ENCODE measurements around the gene ZNF446.

Gene ZNF446

DNA sequence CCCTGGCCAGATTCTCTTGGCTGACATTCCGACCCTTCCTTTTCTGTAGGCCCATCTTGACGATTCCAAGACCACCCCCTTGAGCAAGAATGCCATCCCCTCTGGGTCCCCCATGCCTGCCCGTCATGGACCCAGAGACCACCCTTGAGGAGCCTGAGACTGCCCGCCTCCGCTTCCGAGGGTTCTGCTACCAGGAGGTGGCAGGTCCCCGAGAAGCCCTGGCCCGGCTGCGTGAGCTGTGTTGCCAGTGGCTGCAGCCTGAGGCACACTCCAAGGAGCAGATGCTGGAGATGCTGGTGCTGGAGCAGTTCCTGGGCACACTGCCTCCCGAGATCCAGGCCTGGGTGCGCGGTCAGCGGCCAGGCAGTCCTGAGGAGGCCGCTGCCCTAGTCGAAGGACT lies 978 bp downstream of the ZNF446 start:
- H4K20me1 ChIP-seq (ENCODE audit: insufficient read depth, low read length) = no peaks in the 10 kb centered on the region
- no peaks in the 10 kb centered on the region for H3K9me3 ChIP-seq (ENCODE audit: insufficient read depth, low read length)
- peak overlapping the region; percentile 86 for H3K4me2 ChIP-seq (ENCODE audit: low read length)
- H3K27me3 ChIP-seq (ENCODE audit: low read depth, low read length) = no peaks in the 10 kb centered on the region
- H3K4me3 ChIP-seq (ENCODE audit: low read length) = peak overlapping the region; percentile 83
- peaks cover 16% of the 10 kb centered on the region for H3K36me3 ChIP-seq (replicated peaks; ENCODE audit: low read depth, low read length)
- H3K9ac ChIP-seq (ENCODE audit: low read length) = peak overlapping the region; percentile 84
- H3K27ac ChIP-seq (ENCODE audit: low read length) = peak overlapping the region; percentile 83
- TF ChIP-seq EZH2phosphoT487 (IDR thresholded peaks at IDR 0.05; ENCODE audit: low read depth) = no peak
- TF ChIP-seq, protein P1, sequence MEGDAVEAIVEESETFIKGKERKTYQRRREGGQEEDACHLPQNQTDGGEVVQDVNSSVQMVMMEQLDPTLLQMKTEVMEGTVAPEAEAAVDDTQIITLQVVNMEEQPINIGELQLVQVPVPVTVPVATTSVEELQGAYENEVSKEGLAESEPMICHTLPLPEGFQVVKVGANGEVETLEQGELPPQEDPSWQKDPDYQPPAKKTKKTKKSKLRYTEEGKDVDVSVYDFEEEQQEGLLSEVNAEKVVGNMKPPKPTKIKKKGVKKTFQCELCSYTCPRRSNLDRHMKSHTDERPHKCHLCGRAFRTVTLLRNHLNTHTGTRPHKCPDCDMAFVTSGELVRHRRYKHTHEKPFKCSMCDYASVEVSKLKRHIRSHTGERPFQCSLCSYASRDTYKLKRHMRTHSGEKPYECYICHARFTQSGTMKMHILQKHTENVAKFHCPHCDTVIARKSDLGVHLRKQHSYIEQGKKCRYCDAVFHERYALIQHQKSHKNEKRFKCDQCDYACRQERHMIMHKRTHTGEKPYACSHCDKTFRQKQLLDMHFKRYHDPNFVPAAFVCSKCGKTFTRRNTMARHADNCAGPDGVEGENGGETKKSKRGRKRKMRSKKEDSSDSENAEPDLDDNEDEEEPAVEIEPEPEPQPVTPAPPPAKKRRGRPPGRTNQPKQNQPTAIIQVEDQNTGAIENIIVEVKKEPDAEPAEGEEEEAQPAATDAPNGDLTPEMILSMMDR (IDR thresholded peaks at IDR 0.05; ENCODE audit: low read depth, low read length) = no peak
- H3K79me2 ChIP-seq (ENCODE audit: low read length) = no peaks in the 10 kb centered on the region
- H3K4me1 ChIP-seq (ENCODE audit: low read length) = peaks cover 25% of the 10 kb centered on the region
- no peak overlapping the region for H2AFZ ChIP-seq (ENCODE audit: low read depth, low read length)

DNA sequence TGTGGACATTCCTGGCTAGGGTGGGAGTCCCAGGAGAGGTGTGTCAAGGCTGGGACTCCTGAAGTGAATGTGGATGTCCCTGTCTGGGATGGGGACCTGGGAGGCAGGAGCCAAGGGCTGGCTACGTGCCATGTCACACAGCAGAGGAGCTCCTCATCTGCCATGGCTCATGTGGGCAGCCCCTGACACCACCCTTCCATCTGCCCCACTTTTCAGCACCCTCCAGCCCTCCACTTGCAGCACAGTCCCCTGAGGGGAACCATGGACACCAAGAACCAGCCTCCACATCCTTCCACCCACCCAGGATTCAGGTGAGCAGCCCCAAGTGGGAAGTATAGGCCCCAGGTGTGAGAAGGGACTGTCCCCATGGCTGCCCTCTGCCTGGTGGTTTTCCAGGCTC lies 1.7 kb downstream of the ZNF446 start:
- no peak for TF ChIP-seq EZH2phosphoT487 (IDR thresholded peaks at IDR 0.05; ENCODE audit: low read depth)
- TF ChIP-seq, protein P1 (IDR thresholded peaks at IDR 0.05; ENCODE audit: low read depth, low read length) = no peak
- H3K79me2 ChIP-seq (ENCODE audit: low read length) = no peaks in the 10 kb centered on the region
- H2AFZ ChIP-seq (ENCODE audit: low read depth, low read length) = no peak overlapping the region
- no peaks in the 10 kb centered on the region for H4K20me1 ChIP-seq (ENCODE audit: insufficient read depth, low read length)
- peaks cover 25% of the 10 kb centered on the region for H3K4me1 ChIP-seq (ENCODE audit: low read length)
- H3K27me3 ChIP-seq (ENCODE audit: low read depth, low read length) = no peaks in the 10 kb centered on the region
- no peak overlapping the region for H3K4me2 ChIP-seq (ENCODE audit: low read length)
- H3K9me3 ChIP-seq (ENCODE audit: insufficient read depth, low read length) = no peaks in the 10 kb centered on the region
- H3K27ac ChIP-seq (ENCODE audit: low read length) = no peak overlapping the region
- H3K36me3 ChIP-seq (replicated peaks; ENCODE audit: low read depth, low read length) = peaks cover 12% of the 10 kb centered on the region
- H3K4me3 ChIP-seq (ENCODE audit: low read length) = no peak overlapping the region
- H3K9ac ChIP-seq (ENCODE audit: low read length) = no peak overlapping the region

DNA sequence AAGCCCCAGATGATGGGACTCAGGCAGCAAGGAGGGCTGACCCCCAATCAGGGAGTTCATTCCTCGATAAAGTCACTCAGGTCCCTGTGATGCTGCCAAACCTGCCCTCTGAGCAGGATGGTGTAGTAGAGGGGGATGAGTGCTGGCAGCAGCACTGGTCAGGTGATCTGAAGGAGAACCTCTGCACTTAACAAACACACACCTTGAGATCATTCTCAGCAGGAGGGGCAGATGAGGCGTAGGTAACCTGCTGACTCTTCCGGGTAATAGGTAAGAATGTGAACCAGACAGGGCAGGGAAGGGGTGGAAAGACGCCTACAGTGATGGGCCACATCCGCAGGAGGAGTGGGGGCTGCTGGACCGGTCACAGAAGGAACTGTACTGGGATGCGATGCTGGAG lies 3.2 kb downstream of the ZNF446 start:
- TF ChIP-seq, protein P1 (IDR thresholded peaks at IDR 0.05; ENCODE audit: low read depth, low read length) = no peak
- TF ChIP-seq EZH2phosphoT487 (IDR thresholded peaks at IDR 0.05; ENCODE audit: low read depth) = no peak
- Histone ChIP-seq H3K27me3 (ENCODE audit: low read depth, low read length) (no peaks in the 10 kb centered on the region), H3K4me1 (ENCODE audit: low read length) (peaks cover 25% of the 10 kb centered on the region), H3K4me2 (ENCODE audit: low read length) (no peak overlapping the region), H2AFZ (ENCODE audit: low read depth, low read length) (no peak overlapping the region), H3K27ac (ENCODE audit: low read length) (no peak overlapping the region), H3K9me3 (ENCODE audit: insufficient read depth, low read length) (no peaks in the 10 kb centered on the region), H3K79me2 (ENCODE audit: low read length) (no peaks in the 10 kb centered on the region), H3K36me3 (replicated peaks; ENCODE audit: low read depth, low read length) (peaks cover 18% of the 10 kb centered on the region), H4K20me1 (ENCODE audit: insufficient read depth, low read length) (no peaks in the 10 kb centered on the region), H3K4me3 (ENCODE audit: low read length) (no peak overlapping the region), H3K9ac (ENCODE audit: low read length) (no peak overlapping the region)

DNA sequence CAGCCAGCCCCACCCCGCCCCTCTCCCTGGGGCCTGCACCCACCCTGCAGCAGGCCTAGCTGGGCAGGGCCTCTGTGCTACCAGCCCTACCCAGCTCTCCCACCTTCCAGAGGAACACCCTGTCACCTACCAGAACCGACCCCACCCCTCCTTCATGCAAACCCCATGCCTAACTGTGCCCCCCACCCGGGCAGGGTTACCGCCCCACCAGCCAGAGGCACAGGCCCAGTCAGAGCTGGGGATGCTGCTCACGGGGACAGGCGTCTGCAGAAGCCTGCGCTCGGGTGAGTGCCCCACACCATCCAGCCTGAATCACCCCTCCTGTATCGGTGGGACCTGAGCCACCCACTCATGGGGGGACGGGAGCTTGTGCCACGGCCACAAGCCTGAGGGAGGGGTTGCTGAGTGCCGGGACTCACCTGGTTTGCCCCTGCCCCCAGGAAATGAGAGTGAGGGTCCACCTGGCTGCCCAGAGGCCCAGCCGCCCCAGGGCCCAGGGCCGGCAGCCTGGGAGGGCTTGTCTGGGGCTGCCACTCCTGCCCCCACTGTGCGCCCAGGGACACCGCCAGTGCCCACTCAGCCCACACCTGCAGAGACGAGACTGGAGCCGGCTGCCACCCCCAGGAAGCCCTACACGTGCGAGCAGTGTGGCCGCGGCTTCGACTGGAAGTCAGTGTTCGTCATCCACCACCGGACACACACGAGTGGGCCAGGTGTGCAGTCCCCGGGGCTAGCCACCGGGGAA lies 3.8 kb downstream of the ZNF446 start:
- Histone ChIP-seq H3K27ac (ENCODE audit: low read length) (no peak overlapping the region), H3K9ac (ENCODE audit: low read length) (no peak overlapping the region), H3K4me1 (ENCODE audit: low read length) (peaks cover 20% of the 10 kb centered on the region), H2AFZ (ENCODE audit: low read depth, low read length) (no peak overlapping the region), H4K20me1 (ENCODE audit: insufficient read depth, low read length) (no peaks in the 10 kb centered on the region), H3K27me3 (ENCODE audit: low read depth, low read length) (no peaks in the 10 kb centered on the region), H3K4me2 (ENCODE audit: low read length) (no peak overlapping the region), H3K79me2 (ENCODE audit: low read length) (no peaks in the 10 kb centered on the region), H3K9me3 (ENCODE audit: insufficient read depth, low read length) (no peaks in the 10 kb centered on the region), H3K4me3 (ENCODE audit: low read length) (no peak overlapping the region), H3K36me3 (replicated peaks; ENCODE audit: low read depth, low read length) (peaks cover 18% of the 10 kb centered on the region)
- no peak for TF ChIP-seq EZH2phosphoT487 (IDR thresholded peaks at IDR 0.05; ENCODE audit: low read depth)
- TF ChIP-seq, protein P1 (IDR thresholded peaks at IDR 0.05; ENCODE audit: low read depth, low read length) = no peak
